CD8-positive, alpha-beta memory T cell (primary cell): ENCODE results near the gene VPS54. TPM values are rescaled to one million over a fixed set of nuclear protein-coding genes. Genes with fewer than 3 reads are reported as not detected.
A peak's percentile ranks its signal among the peaks of the same experiment; 100 is the strongest.

Experiments
- CTCF ChIA-PET: fragments of 350-600 bp; sonication (Branson Sonifier 250); formaldehyde crosslinking; loops from one replicate; lab custom pipeline; 2021; ENCODE audit warnings: antibody characterized with exemption; lab: Charles Lee
- POLR2A ChIA-PET: fragments of 350-600 bp; sonication (Branson Sonifier 250); formaldehyde crosslinking; loops from one replicate; lab custom pipeline; 2021; ENCODE audit warnings: antibody characterized with exemption; lab: Charles Lee
- DNase-seq, 5 donors: peaks; one replicate each; pipeline versions ENCODE4 v3.0.0 to v3.0.0-alpha.2; 2020 to 2022; ENCODE audit warnings: mixed read lengths in 1 of 5
- H3K27ac ChIP-seq: one replicate; pipeline ENCODE4 v1.7.0; 2013; ENCODE audit warnings: low read depth, mild to moderate bottlenecking, low read length, moderate library complexity
- H3K27me3 ChIP-seq: 2 replicates; pipeline ENCODE4 v1.7.0; 2013; ENCODE audit warnings: low read length, mild to moderate bottlenecking; ENCODE audit not compliant: insufficient read depth, poor library complexity, severe bottlenecking
- H3K36me3 ChIP-seq: 2 replicates; pipeline ENCODE4 v1.7.0; 2013; ENCODE audit warnings: mild to moderate bottlenecking, low read length, moderate library complexity; ENCODE audit not compliant: insufficient read depth
- H3K4me1 ChIP-seq: 2 replicates; pipeline ENCODE4 v1.7.0; 2013; ENCODE audit warnings: mild to moderate bottlenecking, low read length, moderate library complexity; ENCODE audit not compliant: insufficient read depth
- H3K4me3 ChIP-seq: 2 replicates; pipeline ENCODE4 v1.7.0; 2013; ENCODE audit warnings: mild to moderate bottlenecking, low read length
- H3K9me3 ChIP-seq: 2 replicates; pipeline ENCODE4 v1.7.0; 2013; ENCODE audit warnings: mild to moderate bottlenecking, low read length
- H3K27ac Mint-ChIP-seq, 8 donors: one replicate each; pipeline ENCODE4 v1.8.0; 2020 to 2021; ENCODE audit warnings: mixed read lengths in 8 of 8, mild to moderate bottlenecking in 6 of 8, inconsistent platforms in 3 of 8, moderate library complexity in 3 of 8
- H3K27me3 Mint-ChIP-seq, 2 donors: one replicate each; pipeline ENCODE4 v1.8.0; 2020 to 2021; ENCODE audit warnings: mixed read lengths in 2 of 2, mild to moderate bottlenecking in 1 of 2, moderate library complexity in 1 of 2
- H3K36me3 Mint-ChIP-seq, 3 donors: one replicate each; pipeline ENCODE4 v1.8.0; 2020 to 2021; ENCODE audit warnings: mixed read lengths in 3 of 3, inconsistent platforms in 1 of 3, mild to moderate bottlenecking in 1 of 3
- H3K4me1 Mint-ChIP-seq, 3 donors: one replicate each; pipeline ENCODE4 v1.8.0; 2020 to 2021; ENCODE audit warnings: mixed read lengths in 3 of 3, inconsistent platforms in 1 of 3, mild to moderate bottlenecking in 1 of 3
- H3K4me3 Mint-ChIP-seq, 7 donors: one replicate each; pipeline ENCODE4 v1.8.0; 2020 to 2021; ENCODE audit warnings: mixed read lengths in 7 of 7, mild to moderate bottlenecking in 6 of 7, moderate library complexity in 4 of 7, inconsistent platforms in 2 of 7
- H3K9me3 Mint-ChIP-seq, 5 donors: one replicate each; pipeline ENCODE4 v1.8.0; 2020 to 2022; ENCODE audit warnings: mixed read lengths in 5 of 5, mild to moderate bottlenecking in 3 of 5, moderate library complexity in 2 of 5, inconsistent platforms in 1 of 5
- polyA plus RNA-seq: library from polyadenylated mRNA; unstranded; fragments of 300-500 nt; fragmentation: Illumina TruSeq; gene quantifications from one replicate; pipeline ENCODE4 v1.2.3, GENCODE V29; 2021
- total RNA-seq, 2 experiments: library from RNA; stranded (reverse); gene quantifications; one replicate each; pipeline ENCODE4 v1.2.3, GENCODE V29; 2021

Gene VPS54
- total and polyA plus RNA-seq, 3 experiments from 2014 or later, result 10.7 to 11.3 (median 10.9) TPM

DNA sequence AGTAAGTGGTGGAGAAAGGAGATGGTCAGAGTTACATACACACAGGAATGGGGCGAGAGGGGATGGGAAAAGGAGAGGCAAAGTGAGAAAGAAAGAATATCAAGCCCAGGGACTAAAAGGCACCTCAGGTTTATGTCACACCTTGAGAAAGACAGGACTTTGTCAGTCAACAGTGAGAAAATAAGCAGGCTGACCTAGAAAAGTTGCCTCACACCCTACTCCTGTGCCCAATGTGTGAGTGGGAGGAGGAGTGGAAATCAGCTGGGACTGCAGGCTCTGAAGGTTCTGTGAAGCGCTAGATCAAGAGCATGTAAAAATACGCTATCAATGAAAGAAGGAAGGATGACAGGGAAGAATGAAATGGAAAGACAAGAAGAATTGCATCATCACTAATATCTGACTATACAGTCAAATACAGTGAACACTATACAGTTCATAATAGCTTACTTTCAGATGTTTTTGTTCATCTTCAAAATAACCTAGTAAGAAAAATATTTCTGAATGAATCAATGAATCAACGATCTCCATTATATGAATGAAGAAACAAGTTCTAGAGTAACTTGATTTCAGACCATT lies 10.7 kb downstream of the VPS54 start:
- ChIA-PET CTCF (no interaction called here), POLR2A (no interaction called here)
- H3K4me1 Mint-ChIP-seq, result peaks cover 35 to 60% (median 48%) of the 10 kb centered on the region in 3 donors
- H3K36me3 Mint-ChIP-seq, result peaks cover 6 to 18% (median 6%) of the 10 kb centered on the region in 3 donors
- no peaks in the 10 kb centered on the region for H3K36me3 ChIP-seq
- DNase-seq, result no peak
- H3K4me3 ChIP-seq, result no peak overlapping the region
- H3K27ac Mint-ChIP-seq, result no peak overlapping the region
- no peaks in the 10 kb centered on the region for H3K9me3 Mint-ChIP-seq
- H3K4me3 Mint-ChIP-seq, result no peak overlapping the region
- no peaks in the 10 kb centered on the region for H3K27me3 ChIP-seq
- H3K4me1 ChIP-seq, result no peaks in the 10 kb centered on the region
- H3K27me3 Mint-ChIP-seq, result peaks cover 0 to 1% of the 10 kb centered on the region in 2 donors
- no peak overlapping the region for H3K27ac ChIP-seq
- H3K9me3 ChIP-seq, result no peaks in the 10 kb centered on the region

DNA sequence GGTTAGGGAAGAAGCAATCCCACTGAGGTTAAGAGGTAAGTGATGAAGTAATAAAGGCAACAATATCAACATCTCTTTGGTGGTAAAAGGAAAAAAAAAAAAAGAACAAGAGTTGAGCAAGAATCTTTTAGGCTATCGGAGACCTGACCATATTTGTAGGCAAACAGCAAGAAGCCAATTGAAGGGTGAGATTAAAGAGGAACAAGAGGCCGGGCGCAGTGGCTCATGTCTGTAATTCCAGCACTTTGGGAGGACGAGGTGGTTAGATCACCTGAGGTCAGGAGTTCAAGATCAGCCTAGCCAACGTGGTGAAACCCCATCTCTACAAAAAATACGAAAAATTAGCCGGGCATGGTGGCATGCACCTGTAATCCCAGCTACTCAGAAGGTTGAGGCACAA lies 11.3 kb downstream of the VPS54 start:
- Histone ChIP-seq H3K9me3 (no peaks in the 10 kb centered on the region), H3K27me3 (no peaks in the 10 kb centered on the region), H3K4me3 (no peak overlapping the region), H3K27ac (no peak overlapping the region), H3K36me3 (no peaks in the 10 kb centered on the region), H3K4me1 (no peaks in the 10 kb centered on the region)
- no peak for DNase-seq
- H3K4me3 Mint-ChIP-seq, result peak overlapping the region in 1 of 7 donors; percentile 21
- POLR2A ChIA-PET, result no interaction called here
- peaks cover 6 to 18% (median 6%) of the 10 kb centered on the region in 3 donors for H3K36me3 Mint-ChIP-seq
- CTCF ChIA-PET, result no interaction called here
- peaks cover 33 to 62% (median 45%) of the 10 kb centered on the region in 3 donors for H3K4me1 Mint-ChIP-seq
- H3K9me3 Mint-ChIP-seq, result no peaks in the 10 kb centered on the region
- no peak overlapping the region for H3K27ac Mint-ChIP-seq
- H3K27me3 Mint-ChIP-seq, result peaks cover 0 to 1% of the 10 kb centered on the region in 2 donors

DNA sequence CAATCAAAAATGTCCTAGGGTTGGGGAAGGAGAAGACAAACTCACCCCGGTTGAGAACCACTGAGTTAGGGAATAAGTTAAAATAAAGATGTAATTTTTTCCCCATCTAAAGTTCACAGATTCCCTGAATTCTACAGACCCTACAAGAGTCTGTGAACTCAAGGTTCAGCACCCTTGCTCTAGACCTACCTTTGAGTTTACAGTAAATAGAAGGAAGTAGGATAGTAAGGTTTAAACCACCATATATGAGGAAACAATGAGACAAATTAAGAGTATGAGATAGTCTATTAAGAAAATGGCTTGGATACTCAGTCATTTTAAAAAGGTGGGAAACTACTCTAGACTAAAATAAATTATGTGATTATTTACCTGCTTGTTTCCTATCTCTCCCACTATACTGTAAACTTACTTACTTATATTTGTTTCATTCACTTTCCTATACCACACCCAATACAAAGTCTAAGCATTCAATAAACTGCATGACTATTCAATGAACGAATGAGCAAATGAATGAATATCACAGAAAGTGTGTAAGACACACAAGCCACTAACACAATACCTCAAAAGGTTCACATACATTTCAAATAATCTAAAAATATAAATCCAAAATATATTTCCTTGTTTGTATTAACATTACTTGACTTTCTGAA lies 13.4 kb downstream of the VPS54 start:
- no peaks in the 10 kb centered on the region for H3K27me3 Mint-ChIP-seq
- H3K27ac Mint-ChIP-seq, result peak overlapping the region in 1 of 8 donors; percentile 36
- Histone ChIP-seq H3K27ac (no peak overlapping the region), H3K9me3 (no peaks in the 10 kb centered on the region), H3K4me3 (no peak overlapping the region), H3K36me3 (no peaks in the 10 kb centered on the region), H3K27me3 (no peaks in the 10 kb centered on the region), H3K4me1 (no peaks in the 10 kb centered on the region)
- no peak for DNase-seq
- ChIA-PET POLR2A (no interaction called here), CTCF (no interaction called here)
- H3K4me3 Mint-ChIP-seq, result no peak overlapping the region
- peaks cover 24 to 61% (median 31%) of the 10 kb centered on the region in 3 donors for H3K4me1 Mint-ChIP-seq
- peaks cover 10 to 12% (median 10%) of the 10 kb centered on the region in 3 donors for H3K36me3 Mint-ChIP-seq
- no peaks in the 10 kb centered on the region for H3K9me3 Mint-ChIP-seq

DNA sequence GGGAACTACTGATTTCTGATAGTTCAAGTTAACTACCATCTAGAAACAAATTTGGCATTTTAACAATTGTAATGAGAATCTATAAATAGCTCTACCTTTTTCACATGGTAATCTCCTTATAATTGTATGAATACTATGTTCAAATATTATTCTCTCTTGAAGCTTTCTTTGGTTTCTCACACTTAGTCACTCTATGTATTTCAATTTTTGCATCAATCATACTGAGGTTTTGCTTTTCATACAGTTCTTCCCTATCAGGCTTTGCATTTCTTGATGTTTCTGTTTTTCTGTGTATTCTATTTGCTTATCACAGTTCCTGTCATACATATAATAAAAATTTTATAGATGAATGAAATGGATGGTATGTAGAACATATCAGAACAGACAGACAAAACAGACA lies 16.0 kb downstream of the VPS54 start:
- Histone ChIP-seq H3K4me1 (no peaks in the 10 kb centered on the region), H3K9me3 (no peaks in the 10 kb centered on the region), H3K27ac (no peak overlapping the region), H3K36me3 (no peaks in the 10 kb centered on the region), H3K4me3 (no peak overlapping the region), H3K27me3 (no peaks in the 10 kb centered on the region)
- CTCF ChIA-PET, result no interaction called here
- POLR2A ChIA-PET, result no interaction called here
- peak overlapping the region in 1 of 8 donors; percentile 51 for H3K27ac Mint-ChIP-seq
- H3K4me3 Mint-ChIP-seq, result no peak overlapping the region
- H3K36me3 Mint-ChIP-seq, result peaks cover 13 to 16% (median 16%) of the 10 kb centered on the region in 3 donors
- H3K9me3 Mint-ChIP-seq, result peaks cover 0 to 8% (median 0%) of the 10 kb centered on the region in 5 donors
- DNase-seq, result no peak
- H3K27me3 Mint-ChIP-seq, result no peaks in the 10 kb centered on the region
- peaks cover 14 to 46% (median 21%) of the 10 kb centered on the region in 3 donors for H3K4me1 Mint-ChIP-seq

DNA sequence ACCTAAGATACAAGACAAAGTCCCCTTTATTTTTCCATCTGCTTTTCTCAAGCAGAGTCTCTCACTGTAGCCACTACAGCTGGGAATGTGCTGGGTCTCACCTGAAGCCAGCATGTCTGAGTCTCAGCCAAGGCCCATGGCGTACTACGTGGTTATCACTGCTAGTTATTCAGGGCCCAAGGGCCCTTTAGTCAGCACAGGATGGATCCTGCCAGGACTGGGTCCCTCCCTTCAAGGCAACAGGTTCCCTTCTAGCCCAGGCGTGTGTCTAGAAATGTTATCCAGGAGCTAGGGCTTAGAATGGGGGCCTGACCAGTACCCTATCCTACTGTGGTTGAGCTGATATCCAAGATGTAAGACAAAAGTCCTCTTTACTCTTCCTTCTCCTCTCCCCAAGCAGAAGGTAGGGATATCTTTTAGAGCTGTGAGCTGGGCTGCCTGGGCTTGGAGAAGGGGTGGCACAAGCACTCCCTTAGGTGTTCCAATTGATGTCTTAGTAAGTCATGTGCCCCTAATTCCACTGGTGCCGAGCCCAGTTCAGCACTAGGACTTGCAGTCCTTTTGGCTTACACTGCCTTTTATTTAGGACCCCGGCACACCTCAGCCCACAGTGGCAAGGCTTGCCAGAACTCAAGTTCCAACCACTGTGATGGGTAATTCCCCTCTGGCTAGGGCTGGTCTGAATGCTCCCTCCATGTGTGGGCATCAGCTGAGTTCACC lies 17.7 kb downstream of the VPS54 start:
- H3K27ac Mint-ChIP-seq, result no peak overlapping the region
- peaks cover 4 to 32% (median 11%) of the 10 kb centered on the region in 3 donors for H3K4me1 Mint-ChIP-seq
- H3K27me3 Mint-ChIP-seq, result no peaks in the 10 kb centered on the region
- ChIA-PET CTCF (no interaction called here), POLR2A (no interaction called here)
- H3K9me3 Mint-ChIP-seq, result peaks cover 0 to 15% (median 11%) of the 10 kb centered on the region in 5 donors
- no peak overlapping the region for H3K4me3 ChIP-seq
- no peak overlapping the region for H3K27ac ChIP-seq
- H3K9me3 ChIP-seq, result no peaks in the 10 kb centered on the region
- no peaks in the 10 kb centered on the region for H3K27me3 ChIP-seq
- no peak for DNase-seq
- H3K36me3 Mint-ChIP-seq, result peaks cover 5 to 26% (median 18%) of the 10 kb centered on the region in 3 donors
- H3K4me3 Mint-ChIP-seq, result no peak overlapping the region
- no peaks in the 10 kb centered on the region for H3K4me1 ChIP-seq
- H3K36me3 ChIP-seq, result no peaks in the 10 kb centered on the region

DNA sequence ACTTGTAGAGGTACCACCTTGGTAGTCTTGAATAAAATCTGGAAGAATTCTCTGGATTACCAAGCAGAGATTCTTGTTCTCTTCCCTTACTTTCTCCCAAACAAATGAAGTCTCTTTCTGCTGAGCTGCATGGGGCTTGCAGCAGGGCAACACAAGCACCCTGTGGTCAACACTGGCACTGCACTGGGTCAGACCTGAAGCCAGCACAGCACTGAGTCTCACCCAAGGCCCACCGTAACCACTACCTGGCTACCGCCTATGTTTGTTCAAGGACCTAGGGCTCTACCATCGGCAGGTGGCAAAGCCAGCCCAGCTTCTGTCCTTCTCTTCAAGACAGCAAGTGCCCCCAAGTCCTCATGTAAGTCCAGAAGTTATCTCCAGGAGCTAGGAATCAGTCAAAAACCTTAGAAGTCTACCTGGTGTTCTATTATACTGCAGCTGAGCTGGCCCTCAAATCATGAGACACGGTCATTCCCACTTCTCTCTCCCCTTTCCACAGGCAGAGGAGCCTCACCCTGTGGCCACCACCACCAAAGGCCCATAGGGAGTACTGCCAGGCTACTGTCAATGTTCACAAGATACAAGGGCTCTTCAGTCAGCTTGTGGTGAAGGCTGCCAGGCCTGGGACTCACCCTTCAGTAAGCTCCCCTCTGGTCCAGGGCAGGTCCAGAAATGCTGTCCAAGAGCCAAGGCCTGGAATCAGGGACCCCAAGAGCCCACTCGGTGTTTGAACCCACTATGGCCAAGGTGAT lies 18.4 kb downstream of the VPS54 start:
- CTCF ChIA-PET, result no interaction called here
- no peak for DNase-seq
- peaks cover 6 to 25% (median 11%) of the 10 kb centered on the region in 3 donors for H3K4me1 Mint-ChIP-seq
- Histone ChIP-seq H3K36me3 (no peaks in the 10 kb centered on the region), H3K27me3 (no peaks in the 10 kb centered on the region), H3K9me3 (no peaks in the 10 kb centered on the region), H3K4me1 (no peaks in the 10 kb centered on the region), H3K4me3 (no peak overlapping the region), H3K27ac (no peak overlapping the region)
- H3K9me3 Mint-ChIP-seq, result peaks cover 0 to 15% (median 11%) of the 10 kb centered on the region in 5 donors
- H3K27ac Mint-ChIP-seq, result peak overlapping the region in 1 of 8 donors; percentile 57
- peaks cover 3 to 27% (median 18%) of the 10 kb centered on the region in 3 donors for H3K36me3 Mint-ChIP-seq
- POLR2A ChIA-PET, result no interaction called here
- H3K4me3 Mint-ChIP-seq, result no peak overlapping the region
- H3K27me3 Mint-ChIP-seq, result no peaks in the 10 kb centered on the region

DNA sequence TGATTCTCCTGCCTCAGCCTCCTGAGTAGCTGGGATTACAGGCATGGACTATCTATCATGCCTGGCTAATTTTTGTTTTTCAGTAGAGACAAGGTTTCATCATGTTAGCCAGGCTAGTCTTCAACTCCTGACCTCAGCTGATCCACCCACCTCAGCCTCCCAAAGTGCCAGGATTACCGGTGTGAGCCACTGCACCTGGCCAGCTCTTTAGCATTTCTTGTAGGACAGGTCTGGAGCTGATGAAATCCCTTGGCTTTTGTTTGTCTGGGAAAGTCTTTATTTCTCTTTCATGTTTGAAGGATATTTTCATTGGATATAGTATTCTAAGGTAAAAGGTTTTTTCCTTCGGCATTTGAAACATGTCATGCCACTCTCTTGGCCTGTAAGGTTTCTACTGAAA lies 20.2 kb downstream of the VPS54 start:
- H3K36me3 ChIP-seq, result no peaks in the 10 kb centered on the region
- H3K4me1 Mint-ChIP-seq, result peaks cover 11 to 32% (median 19%) of the 10 kb centered on the region in 3 donors
- H3K9me3 ChIP-seq, result no peaks in the 10 kb centered on the region
- H3K27me3 ChIP-seq, result no peaks in the 10 kb centered on the region
- DNase-seq, result no peak
- CTCF ChIA-PET, result no interaction called here
- peaks cover 0 to 15% (median 11%) of the 10 kb centered on the region in 5 donors for H3K9me3 Mint-ChIP-seq
- H3K27me3 Mint-ChIP-seq, result no peaks in the 10 kb centered on the region
- H3K4me1 ChIP-seq, result no peaks in the 10 kb centered on the region
- H3K27ac ChIP-seq, result no peak overlapping the region
- no peak overlapping the region for H3K4me3 ChIP-seq
- peaks cover 9 to 32% (median 21%) of the 10 kb centered on the region in 3 donors for H3K36me3 Mint-ChIP-seq
- no peak overlapping the region for H3K4me3 Mint-ChIP-seq
- no peak overlapping the region for H3K27ac Mint-ChIP-seq
- POLR2A ChIA-PET, result no interaction called here
